HEK293 (cell line): ENCODE measurements around the gene FICD.

Experiments used
- CTCF ChIP-seq: fragments of 450-650 bp; formaldehyde crosslinking; IDR thresholded peaks from 2 replicates; pipeline ENCODE4 v1.5.1; 2016; ENCODE audit warnings: missing biosample characterization, missing genetic modification characterization
- MEIS1 ChIP-seq: sonication (generic); formaldehyde crosslinking; IDR thresholded peaks from 2 replicates; pipeline ENCODE4 v1.8.1; 2022; ENCODE audit warnings: missing genetic modification reagents, mild to moderate bottlenecking, borderline replicate concordance
- SP7 ChIP-seq: fragments of 450-650 bp; formaldehyde crosslinking; IDR thresholded peaks from 2 replicates; pipeline ENCODE4 v1.5.1; 2016; ENCODE audit warnings: missing biosample characterization, missing genetic modification characterization
- ZNF10 ChIP-seq: fragments of 450-650 bp; formaldehyde crosslinking; IDR thresholded peaks from 2 replicates; pipeline ENCODE4 v1.5.1; 2017; ENCODE audit warnings: missing biosample characterization, missing genetic modification characterization
- ZNF157 ChIP-seq: fragments of 450-650 bp; formaldehyde crosslinking; IDR thresholded peaks from 2 replicates; pipeline ENCODE4 v1.5.1; 2016; ENCODE audit warnings: missing biosample characterization, missing genetic modification characterization
- ZNF488 ChIP-seq: fragments of 450-650 bp; formaldehyde crosslinking; IDR thresholded peaks from 2 replicates; pipeline ENCODE4 v1.5.1; 2016; ENCODE audit warnings: missing biosample characterization, missing genetic modification characterization

DNA sequence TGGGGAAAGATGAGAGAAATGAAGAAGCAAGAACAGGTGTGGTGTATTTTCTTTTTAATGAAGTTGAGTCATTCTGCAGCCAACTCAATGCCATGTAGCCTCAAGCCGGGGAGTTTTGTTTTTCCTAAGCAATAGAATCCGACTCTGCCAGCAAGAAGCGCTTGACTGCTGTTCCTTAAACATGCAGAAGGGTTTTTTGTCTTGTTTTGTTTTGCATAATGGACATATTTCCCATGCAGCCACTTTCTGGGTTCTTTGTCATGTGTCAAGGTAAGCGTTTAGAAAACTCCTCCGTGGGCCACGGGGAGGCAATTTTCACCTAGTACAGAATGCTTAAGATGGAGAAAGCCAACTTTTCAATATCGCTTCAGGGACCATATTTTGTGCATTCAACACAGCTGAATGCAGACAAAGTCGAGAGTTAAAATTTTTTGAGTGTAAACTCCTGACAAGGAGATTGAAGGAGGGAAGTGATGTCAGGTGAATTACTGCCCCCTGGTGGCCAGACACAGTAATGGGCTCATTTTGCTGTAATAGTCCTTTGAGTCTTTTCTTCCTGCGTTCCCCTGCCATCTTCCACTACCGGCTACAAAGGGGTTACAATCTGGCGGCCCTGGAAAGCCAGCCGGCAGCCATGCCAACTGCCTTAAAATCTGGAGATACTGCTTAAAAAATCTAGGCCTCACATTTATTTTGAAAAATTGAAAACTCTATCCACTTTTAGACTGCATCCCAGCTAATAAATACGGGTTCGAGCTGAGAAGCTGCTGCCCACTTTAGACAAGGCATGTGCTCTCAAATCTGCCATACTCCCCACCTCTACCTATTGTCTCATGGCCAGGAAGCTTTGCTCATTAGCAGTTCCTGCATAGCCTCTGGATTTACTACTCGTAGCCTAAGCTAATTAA, 3.2 kb upstream of the FICD start:
- TF ChIP-seq SP7 (tag by site-specific recombination), result no peak
- no peak for TF ChIP-seq MEIS1 (CRISPR knock-in tag)
- TF ChIP-seq CTCF, result peak; percentile 64
- no peak for TF ChIP-seq ZNF10 (tag by site-specific recombination)
- no peak for TF ChIP-seq ZNF488
- TF ChIP-seq ZNF157, result no peak
